ENCODE measurements around the gene ZP4. TPM values are rescaled to one million over a fixed set of nuclear protein-coding genes. Genes with fewer than 3 reads are reported as not detected.
A peak's percentile ranks its signal among the peaks of the same experiment; 100 is the strongest.

Gene ZP4
- total RNA-seq, 2 experiments from 2014 or later, result not detected

DNA sequence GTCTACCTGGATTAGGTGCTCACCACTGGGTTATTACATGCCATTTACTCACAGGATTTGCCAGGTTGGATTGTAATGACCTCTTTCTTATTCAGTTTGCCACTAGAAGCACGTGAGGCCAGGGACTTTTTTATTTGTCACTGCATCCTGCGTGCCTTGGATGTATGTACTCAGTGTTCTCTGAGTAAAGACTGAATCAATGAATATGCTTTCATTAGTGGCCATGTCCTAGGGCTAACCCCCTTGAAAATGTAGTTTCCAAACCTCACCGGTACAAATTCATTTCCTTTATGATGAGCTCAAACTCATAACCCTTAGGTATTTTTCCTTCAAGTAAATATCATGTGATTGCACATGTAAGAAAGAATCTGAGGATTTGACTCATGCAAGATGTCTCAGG, 1.3 kb upstream of the ZP4 start:
- Mint-ChIP-seq H3K27ac (no peak overlapping the region), H3K27me3 (no peaks in the 10 kb centered on the region), H3K36me3 (no peaks in the 10 kb centered on the region), H3K4me1 (no peaks in the 10 kb centered on the region), H3K4me3 (no peak overlapping the region), H3K9me3 (no peaks in the 10 kb centered on the region)
- DNase-seq, result no peak

- no peaks in the 10 kb centered on the region for H3K4me1 Mint-ChIP-seq
- no peaks in the 10 kb centered on the region for H3K9me3 Mint-ChIP-seq
- H3K36me3 Mint-ChIP-seq, result no peaks in the 10 kb centered on the region
- no peak overlapping the region for H3K4me3 Mint-ChIP-seq
- no peak overlapping the region for H3K27ac Mint-ChIP-seq
- no peak for DNase-seq
- H3K27me3 Mint-ChIP-seq, result no peaks in the 10 kb centered on the region
These were observed 544 bp upstream of the ZP4 start for GRCh38 chr1:237891266-237891665.

DNA sequence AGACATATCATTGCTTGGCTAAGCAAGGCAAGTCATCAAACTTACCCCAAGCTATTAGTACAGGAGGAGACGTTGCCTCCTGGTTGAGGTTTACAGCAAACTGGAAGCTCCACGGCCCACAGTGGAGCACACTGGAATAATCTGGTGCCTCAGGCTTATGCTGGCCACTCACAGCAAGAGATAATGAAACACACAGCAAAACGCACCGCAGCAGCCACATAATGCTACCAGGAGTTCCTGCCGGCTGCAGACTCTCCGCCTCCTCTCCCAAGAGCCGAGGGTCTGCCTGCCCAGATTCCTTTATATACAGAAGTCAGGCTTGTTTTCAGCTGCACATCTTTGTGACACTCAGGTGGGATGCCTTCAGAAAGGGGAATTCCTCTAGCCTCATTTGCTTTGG, 306 bp downstream of the ZP4 start:
- Mint-ChIP-seq H3K27me3 (no peaks in the 10 kb centered on the region), H3K36me3 (no peaks in the 10 kb centered on the region), H3K4me1 (no peaks in the 10 kb centered on the region), H3K9me3 (no peaks in the 10 kb centered on the region), H3K4me3 (no peak overlapping the region), H3K27ac (no peak overlapping the region)
- DNase-seq, result no peak

- H3K27me3 Mint-ChIP-seq, result no peaks in the 10 kb centered on the region
These were observed 2.6 kb downstream of the ZP4 start for GRCh38 chr1:237888143-237888542.

DNA sequence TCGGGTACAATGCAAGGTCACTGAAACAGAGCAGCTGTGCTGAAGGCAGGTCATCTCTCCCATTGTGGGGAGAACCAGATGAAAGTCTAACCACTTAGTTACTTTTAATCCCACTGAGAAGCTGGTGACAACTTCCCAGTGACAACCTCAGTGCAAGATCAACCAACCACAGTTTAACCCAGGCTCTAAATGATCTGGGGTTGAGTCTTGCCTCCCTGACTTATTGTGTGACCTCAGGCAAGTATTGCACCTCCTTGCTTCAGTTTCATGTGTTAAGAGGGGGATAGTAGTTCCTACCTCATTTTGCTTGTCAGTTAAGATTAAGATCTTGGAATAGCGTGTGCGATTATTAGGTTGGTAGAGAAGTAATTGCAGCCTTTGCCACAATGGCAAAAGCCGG, 3.2 kb downstream of the ZP4 start:
- no peak for DNase-seq
- H3K9me3 Mint-ChIP-seq, result no peaks in the 10 kb centered on the region
- H3K4me3 Mint-ChIP-seq, result no peak overlapping the region
- no peaks in the 10 kb centered on the region for H3K27me3 Mint-ChIP-seq
- no peaks in the 10 kb centered on the region for H3K36me3 Mint-ChIP-seq
- no peak overlapping the region for H3K27ac Mint-ChIP-seq
- H3K4me1 Mint-ChIP-seq, result no peaks in the 10 kb centered on the region

More at GRCh38 chr1:237888143-237888542, 2.6 kb downstream of the ZP4 start:
- Mint-ChIP-seq H3K36me3 (no peaks in the 10 kb centered on the region), H3K27ac (no peak overlapping the region), H3K4me1 (no peaks in the 10 kb centered on the region), H3K4me3 (no peak overlapping the region), H3K9me3 (no peaks in the 10 kb centered on the region)
- DNase-seq, result no peak

DNA sequence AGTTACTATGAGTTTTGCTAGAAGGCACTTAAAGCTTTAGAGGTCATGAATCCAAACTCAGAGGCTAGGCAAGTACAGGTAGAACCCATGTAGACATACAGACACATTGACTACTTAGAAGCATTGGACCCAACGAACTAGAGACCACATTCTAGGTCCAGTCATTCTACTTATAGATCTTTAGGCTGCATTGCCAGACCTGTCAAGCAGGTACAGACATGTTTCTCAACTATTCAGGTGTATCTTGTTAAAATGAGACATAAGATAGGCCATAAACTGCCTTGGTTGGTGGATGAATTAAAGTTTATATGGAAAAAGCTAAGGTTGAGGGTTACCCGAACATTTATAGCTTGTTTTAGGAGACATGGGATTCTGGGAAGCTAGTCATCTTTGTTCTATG, 6.5 kb downstream of the ZP4 start:
- Mint-ChIP-seq H3K4me1 (no peaks in the 10 kb centered on the region), H3K9me3 (no peaks in the 10 kb centered on the region), H3K27ac (no peak overlapping the region), H3K4me3 (no peak overlapping the region), H3K27me3 (no peaks in the 10 kb centered on the region), H3K36me3 (no peaks in the 10 kb centered on the region)
- DNase-seq, result no peak

DNA sequence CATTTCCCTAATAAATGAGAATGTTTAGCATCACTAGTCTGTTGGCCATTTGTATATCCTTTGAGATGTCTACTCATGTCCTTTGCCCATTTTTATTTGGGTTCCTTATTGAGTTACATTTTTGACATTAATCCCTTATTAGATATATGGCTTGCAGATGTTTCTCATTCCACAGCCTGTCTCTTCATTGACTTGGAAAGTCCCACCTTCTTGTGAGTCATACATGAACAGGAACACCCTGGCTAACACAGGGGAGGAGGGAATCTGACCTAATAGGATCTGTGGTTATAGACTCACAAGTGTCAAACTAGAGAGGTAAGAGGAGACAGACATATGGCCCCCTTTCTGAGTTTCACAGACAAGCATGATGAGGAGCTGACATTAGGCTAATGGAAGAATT, 11.5 kb downstream of the ZP4 start:
- Mint-ChIP-seq H3K4me3 (no peak overlapping the region), H3K4me1 (no peaks in the 10 kb centered on the region), H3K27ac (no peak overlapping the region)

GRCh38 chr1:237878406-237878805, 12.3 kb downstream of the ZP4 start:
- no peak overlapping the region for H3K4me3 Mint-ChIP-seq
- no peak overlapping the region for H3K27ac Mint-ChIP-seq
- H3K9me3 Mint-ChIP-seq, result peaks cover 2% of the 10 kb centered on the region
- H3K4me1 Mint-ChIP-seq, result no peaks in the 10 kb centered on the region
- H3K36me3 Mint-ChIP-seq, result no peaks in the 10 kb centered on the region
- no peaks in the 10 kb centered on the region for H3K27me3 Mint-ChIP-seq
- DNase-seq, result no peak

More for the DNA sequence above, 11.5 kb downstream of the ZP4 start:
- no peaks in the 10 kb centered on the region for H3K27me3 Mint-ChIP-seq
- peaks cover 2% of the 10 kb centered on the region for H3K9me3 Mint-ChIP-seq
- no peaks in the 10 kb centered on the region for H3K36me3 Mint-ChIP-seq
- no peak for DNase-seq

GRCh38 chr1:237877631-237878030, 13.1 kb downstream of the ZP4 start:
- Mint-ChIP-seq H3K27ac (no peak overlapping the region), H3K36me3 (no peaks in the 10 kb centered on the region), H3K4me3 (no peak overlapping the region), H3K4me1 (no peaks in the 10 kb centered on the region), H3K27me3 (no peaks in the 10 kb centered on the region), H3K9me3 (peaks cover 2% of the 10 kb centered on the region)
- DNase-seq, result no peak

DNA sequence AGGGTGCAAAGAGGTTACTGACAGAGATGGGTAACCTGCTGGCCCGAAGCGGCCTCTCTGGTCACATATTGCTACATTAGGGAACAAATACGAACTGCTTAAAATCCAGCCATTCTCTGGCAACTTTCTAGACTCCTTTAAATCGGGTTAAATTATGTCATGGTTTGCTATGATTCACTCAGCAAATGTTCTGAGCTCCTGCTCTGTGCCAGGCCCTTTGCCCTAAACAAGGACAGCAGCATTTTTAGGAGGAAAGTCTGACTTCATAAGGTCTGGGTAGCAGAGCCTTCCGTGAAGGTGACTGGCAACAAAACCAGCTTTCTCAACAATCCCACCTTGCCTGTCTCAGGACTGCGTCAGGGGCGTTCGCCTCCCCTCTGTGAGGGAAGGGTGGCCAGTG, 15.4 kb downstream of the ZP4 start:
- DNase-seq, result no peak
- Mint-ChIP-seq H3K9me3 (peaks cover 2% of the 10 kb centered on the region), H3K27me3 (no peaks in the 10 kb centered on the region), H3K4me3 (no peak overlapping the region), H3K36me3 (no peaks in the 10 kb centered on the region), H3K27ac (no peak overlapping the region), H3K4me1 (no peaks in the 10 kb centered on the region)

DNA sequence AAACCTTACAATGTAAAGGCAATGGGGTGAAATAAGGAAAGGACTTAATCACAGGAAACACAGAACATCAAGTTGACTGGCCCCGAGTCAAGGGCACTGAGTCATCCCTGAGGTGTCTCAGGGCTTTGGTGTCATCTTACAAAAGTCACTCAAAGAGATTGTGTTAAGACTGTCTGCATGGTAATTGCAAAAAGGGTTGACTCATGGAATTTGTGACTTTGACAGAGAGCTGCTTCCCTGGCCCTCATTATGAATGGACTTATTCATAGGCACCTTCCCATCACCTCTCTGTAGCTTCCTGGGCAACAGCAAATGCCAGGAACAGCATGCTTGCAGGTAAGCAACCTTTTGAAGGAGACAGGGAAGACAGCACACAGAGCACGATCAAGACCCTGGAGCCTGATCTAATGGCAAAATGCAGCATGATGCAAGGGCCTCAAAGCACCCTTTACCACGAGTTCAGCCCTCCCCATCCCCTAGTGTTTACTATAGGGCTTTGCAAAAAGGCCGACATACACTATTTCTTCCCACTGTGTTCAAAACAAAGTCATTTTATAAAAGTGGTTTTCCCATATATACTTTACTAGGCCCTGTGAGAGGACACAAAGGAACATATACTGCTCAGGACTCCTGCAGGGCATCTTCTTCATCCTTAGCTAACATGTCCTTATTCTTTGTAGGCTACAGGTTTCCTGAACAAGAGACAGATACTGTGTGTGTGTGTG, 17.1 kb downstream of the ZP4 start:
- Mint-ChIP-seq H3K27me3 (no peaks in the 10 kb centered on the region), H3K27ac (no peak overlapping the region), H3K4me3 (no peak overlapping the region), H3K9me3 (peaks cover 2% of the 10 kb centered on the region), H3K36me3 (no peaks in the 10 kb centered on the region), H3K4me1 (no peaks in the 10 kb centered on the region)
- no peak for DNase-seq

DNA sequence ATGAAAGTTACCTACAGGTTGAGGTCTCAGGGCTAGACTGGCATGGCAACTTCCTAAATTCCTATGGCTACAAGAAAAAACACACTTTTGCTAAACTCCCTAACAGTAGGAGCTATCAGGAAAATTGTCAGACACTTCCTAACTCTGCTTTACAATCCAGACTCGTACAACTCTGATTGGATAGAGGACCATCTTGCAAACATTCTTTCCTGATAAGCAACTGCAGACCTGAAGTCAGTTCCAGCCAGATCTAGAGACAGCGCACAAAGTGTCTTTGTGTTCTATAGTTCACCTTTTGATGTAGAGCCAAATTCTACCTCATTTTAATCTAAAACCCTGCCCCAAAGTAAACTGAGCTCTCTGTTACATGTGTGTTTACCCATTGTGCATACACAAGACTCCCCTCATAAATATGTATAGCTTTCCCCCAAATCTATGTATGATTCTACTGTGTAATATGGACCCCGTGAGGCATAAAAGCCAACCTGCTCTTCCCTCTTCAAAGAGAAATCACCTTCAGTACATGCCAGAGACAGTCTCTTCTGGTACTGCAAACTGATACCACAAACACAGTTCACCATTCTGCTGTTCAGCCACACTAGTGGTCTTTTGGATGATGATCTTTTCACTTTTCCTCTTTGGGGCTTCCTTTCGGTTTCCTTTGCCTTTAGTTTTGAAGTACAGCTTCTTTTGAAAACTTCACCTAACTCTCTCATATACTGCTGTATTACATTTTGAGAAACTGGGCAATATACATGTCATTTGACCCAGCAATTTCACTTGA, 21.7 kb downstream of the ZP4 start:
- Mint-ChIP-seq H3K4me3 (no peak overlapping the region), H3K36me3 (no peaks in the 10 kb centered on the region), H3K27me3 (peaks cover 6% of the 10 kb centered on the region)

GRCh38 chr1:237867380-237867888, 23.3 kb downstream of the ZP4 start:
- H3K9me3 Mint-ChIP-seq, result no peaks in the 10 kb centered on the region
- no peaks in the 10 kb centered on the region for H3K36me3 Mint-ChIP-seq
- no peak overlapping the region for H3K27ac Mint-ChIP-seq
- H3K4me1 Mint-ChIP-seq, result peaks cover 1% of the 10 kb centered on the region
- H3K4me3 Mint-ChIP-seq, result no peak overlapping the region
- H3K27me3 Mint-ChIP-seq, result peaks cover 9% of the 10 kb centered on the region
- no peak for DNase-seq

More for the DNA sequence above, 21.7 kb downstream of the ZP4 start:
- DNase-seq, result no peak
- H3K27ac Mint-ChIP-seq, result no peak overlapping the region
- no peaks in the 10 kb centered on the region for H3K9me3 Mint-ChIP-seq
- H3K4me1 Mint-ChIP-seq, result peaks cover 1% of the 10 kb centered on the region

DNA sequence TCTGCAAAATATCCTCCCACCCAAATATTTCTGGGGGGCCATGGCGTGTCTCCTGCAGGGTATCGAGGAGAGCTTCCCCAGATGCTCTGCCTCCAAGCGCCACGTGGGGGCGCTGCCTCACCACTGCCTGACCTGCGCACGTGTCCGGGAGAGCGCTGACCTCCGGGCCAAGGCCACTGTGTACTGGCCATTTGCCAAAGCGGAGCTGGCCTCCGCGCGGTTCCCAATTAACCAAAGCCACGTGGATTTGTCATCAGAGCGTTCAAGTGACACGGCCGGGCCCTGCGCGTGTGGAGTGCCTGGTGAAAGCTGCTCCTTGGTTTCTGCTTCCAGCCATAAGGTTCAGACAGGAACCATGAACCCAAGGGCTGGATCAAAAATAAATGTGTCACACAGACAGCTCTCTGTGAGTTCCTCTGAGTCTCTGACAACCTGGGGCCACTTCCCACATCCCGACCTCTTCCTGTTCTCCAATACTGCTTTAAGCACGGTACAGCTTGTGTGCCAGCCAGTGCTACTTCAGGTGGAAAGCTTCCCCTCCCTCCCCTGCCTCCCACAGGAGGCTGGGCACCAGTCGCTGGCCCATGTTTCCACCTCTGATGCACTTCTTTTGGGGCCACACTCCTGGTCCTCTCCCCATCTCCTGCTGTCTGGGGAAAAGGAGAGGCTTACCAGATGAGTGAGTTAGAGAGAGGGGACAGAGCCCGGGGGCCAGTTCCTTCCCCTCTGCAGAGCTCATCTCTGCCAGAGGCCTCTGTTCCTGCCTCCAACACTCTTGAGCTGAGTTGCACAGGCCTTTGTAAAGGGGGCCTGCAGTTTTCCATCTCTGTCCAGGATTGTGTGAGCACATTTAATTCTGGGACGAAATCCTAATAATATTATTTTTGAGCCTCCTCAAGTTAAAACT, 26.1 kb downstream of the ZP4 start:
- Mint-ChIP-seq H3K4me1 (peaks cover 1% of the 10 kb centered on the region), H3K27ac (no peak overlapping the region), H3K4me3 (no peak overlapping the region), H3K27me3 (peaks cover 14% of the 10 kb centered on the region), H3K9me3 (no peaks in the 10 kb centered on the region), H3K36me3 (no peaks in the 10 kb centered on the region)
- DNase-seq, result peak; percentile 19

GRCh38 chr1:237863234-237863633, 27.5 kb downstream of the ZP4 start:
- DNase-seq, result no peak
- H3K27me3 Mint-ChIP-seq, result peaks cover 14% of the 10 kb centered on the region
- no peaks in the 10 kb centered on the region for H3K9me3 Mint-ChIP-seq
- no peak overlapping the region for H3K27ac Mint-ChIP-seq
- H3K36me3 Mint-ChIP-seq, result no peaks in the 10 kb centered on the region
- H3K4me3 Mint-ChIP-seq, result no peak overlapping the region
- H3K4me1 Mint-ChIP-seq, result peaks cover 1% of the 10 kb centered on the region
